HG03469 (cell line): ENCODE data around the gene FCHO2.

Source experiments
- ATAC-seq: cut with Tn5 transposase; IDR thresholded peaks from one replicate; pipeline ENCODE4 v1.9.1; 2021; ENCODE audit warnings: mild to moderate bottlenecking, moderate library complexity, moderate number of reproducible peaks; ENCODE audit not compliant: unreplicated experiment

FCHO2 gene

DNA sequence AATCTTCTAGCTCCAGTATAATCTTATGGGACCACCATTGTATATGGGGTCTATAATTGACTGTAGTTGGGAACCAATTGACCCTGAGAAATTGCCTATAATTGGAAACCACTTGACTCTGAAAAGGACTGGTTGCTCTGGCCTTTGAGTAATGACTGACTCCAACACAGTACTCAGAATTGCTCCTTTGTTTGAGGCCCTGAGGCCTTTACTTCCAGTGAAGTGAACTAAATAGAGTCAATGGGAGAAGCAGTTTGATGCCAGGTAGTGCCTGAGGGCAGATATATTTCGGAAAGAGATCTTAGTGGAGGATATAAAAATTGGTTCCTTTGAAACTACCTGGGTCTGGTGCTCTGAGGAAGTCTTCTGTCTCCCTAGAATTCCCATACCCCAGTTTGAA is 148.5 kb downstream of the FCHO2 start:
- no peak for ATAC-seq

- ATAC-seq = no peak
Observed at GRCh38 chr5:73106335-73106734, 150.5 kb downstream of the FCHO2 start.

DNA sequence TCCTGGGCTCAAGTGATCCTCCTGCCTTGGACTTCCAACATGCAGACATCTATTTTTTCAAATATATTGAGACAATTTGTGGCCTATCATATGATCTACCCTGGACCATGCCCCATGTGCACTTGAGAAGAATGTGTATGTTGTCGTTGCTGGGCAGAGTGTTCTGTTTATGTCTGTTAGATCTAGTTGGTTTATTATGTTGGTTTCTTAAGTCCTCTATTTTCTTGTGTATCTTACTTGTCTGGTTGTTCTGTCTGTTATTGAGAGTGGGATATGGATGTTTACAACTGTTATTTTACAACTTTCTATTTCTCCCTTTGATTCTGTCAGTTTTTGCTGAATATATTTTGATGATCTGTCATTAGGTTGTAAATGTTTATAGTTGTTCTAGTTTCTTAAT is 154.3 kb downstream of the FCHO2 start:
- ATAC-seq = no peak

- no peak for ATAC-seq
Observed at GRCh38 chr5:73111536-73111935, 155.7 kb downstream of the FCHO2 start.

DNA sequence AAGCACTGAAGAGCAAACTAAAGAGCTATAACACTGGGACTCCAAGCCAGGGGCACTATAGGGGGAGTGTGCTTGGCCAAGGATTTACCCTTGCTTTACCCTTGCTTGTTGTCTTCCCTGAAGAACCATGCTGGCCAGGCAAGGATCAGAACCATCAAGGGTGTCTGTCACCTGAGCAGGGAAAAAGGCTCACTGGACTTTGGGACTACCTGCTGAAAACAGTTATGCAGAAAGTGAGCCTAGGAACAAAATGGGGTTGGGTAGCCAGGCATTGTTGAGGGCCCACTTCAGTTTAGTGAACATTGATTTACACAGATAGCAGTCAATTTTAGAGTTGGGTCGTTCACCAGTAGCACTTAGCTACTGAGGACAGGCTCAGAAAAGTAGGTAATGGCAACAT is 156.5 kb downstream of the FCHO2 start:
- no peak for ATAC-seq

DNA sequence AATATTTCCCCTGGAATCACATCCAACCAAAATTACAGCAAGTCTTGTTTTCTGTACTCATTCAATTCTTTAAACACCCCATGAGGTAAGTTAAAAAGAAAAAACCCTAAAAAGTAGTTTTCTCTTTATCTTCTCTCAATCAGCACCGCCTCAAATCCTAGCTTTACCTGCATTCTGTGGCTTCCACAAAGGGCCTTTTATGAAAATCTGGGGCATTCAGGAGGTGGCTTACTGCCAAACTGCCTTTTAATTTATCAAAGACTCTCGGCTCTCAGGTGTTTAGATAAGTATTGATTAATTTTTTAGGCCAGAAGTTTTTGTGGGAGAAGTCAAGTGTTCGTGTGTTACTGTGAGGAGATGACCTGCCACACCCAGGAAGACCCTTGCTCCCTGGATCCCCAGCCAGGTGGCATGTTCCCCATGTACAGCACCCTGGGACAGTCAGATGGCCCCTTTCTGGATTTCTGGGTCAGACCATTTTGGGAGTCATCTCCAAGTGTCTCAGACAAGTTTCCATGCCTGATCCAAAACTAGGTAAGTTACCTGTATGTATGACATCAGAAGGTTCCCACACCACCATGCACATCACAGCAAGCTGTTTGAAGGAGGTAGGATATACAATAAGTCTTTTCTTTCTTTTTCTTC is 158.3 kb downstream of the FCHO2 start:
- ATAC-seq = no peak

GRCh38 chr5:73115399-73116051 is 159.7 kb downstream of the FCHO2 start:
- ATAC-seq = no peak

- ATAC-seq = no peak
Observed at GRCh38 chr5:73116506-73116905, 160.7 kb downstream of the FCHO2 start.

DNA sequence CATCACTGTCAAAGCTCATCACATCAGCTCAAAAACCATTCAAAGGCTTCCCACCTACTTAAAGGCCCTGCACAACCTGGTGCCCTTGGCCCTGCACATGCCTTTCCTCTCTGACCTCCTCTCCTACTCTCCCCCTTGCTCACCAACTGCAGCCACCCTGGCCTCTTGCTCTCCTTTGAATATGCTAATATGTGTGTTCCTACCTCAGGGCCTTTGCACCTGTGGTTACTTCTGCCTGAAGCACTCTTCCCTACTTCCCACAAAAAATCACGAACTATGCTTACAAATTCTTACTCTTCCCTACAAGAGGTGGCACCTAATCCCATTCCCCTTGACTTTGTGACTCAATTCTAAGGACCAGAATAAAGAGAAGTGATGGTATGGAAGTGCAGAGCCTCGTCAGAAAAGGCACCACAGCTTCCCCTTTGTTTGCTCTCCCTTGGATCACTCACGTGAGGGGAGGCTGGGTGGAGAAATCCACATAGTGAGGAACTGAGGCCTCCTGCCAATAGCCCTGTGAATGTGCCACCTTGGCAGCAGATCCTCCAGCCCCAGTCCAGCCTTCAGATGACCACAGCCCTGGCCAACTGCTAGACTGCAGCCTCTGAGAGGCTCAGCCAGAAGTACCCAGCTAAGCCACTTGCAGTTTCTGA is 161.4 kb downstream of the FCHO2 start:
- no peak for ATAC-seq

GRCh38 chr5:73118391-73118973 is 162.6 kb downstream of the FCHO2 start:
- ATAC-seq = no peak

DNA sequence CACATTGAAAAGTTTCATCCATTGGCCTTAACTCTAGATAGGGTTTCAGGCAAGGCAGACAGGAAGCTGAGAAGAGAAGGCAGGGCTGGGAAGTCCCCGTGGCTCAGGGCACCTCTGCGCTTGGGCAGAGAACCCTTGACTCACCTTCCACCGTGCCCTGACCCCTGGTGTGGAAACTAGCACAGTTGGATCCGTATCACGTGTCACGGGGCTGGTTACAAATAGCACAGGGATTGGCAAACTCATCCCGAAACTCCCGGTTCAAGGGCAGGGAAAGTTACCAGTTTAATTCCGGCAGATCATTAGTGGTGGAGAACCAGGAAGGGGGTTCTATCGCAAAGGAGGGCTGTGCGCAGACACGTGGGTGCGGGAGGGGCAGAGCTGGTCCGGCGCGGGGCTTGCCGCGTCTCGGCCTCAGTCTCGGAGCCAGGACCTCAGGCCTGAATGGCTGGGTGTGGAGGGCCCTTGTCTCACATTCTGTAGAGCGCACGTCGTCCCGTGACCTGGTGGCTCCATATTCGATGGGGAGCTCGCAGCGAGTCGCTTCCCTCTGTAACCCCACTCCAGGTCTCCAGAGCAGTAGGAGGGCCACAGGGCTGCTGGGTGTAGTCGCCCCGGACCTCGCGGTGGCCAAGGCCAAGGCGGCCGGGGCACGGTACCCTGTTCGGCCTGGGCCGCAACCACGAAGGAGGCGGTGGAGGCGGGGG is 163.8 kb downstream of the FCHO2 start:
- ATAC-seq = no peak

- ATAC-seq = no peak
Observed at GRCh38 chr5:73120222-73121118, 164.6 kb downstream of the FCHO2 start, which contains the start of gene TMEM171. Gene TMEM171 (plus strand): TSS chr5:73120575. CDS start chr5:73123374, 2,799 bp downstream.

GRCh38 chr5:73121119-73121463 is 165.2 kb downstream of the FCHO2 start:
- ATAC-seq = no peak

- no peak for ATAC-seq
Observed at GRCh38 chr5:73122875-73123810, 167.3 kb downstream of the FCHO2 start.

- ATAC-seq = no peak
Observed at GRCh38 chr5:73125289-73125688, 169.4 kb downstream of the FCHO2 start.

DNA sequence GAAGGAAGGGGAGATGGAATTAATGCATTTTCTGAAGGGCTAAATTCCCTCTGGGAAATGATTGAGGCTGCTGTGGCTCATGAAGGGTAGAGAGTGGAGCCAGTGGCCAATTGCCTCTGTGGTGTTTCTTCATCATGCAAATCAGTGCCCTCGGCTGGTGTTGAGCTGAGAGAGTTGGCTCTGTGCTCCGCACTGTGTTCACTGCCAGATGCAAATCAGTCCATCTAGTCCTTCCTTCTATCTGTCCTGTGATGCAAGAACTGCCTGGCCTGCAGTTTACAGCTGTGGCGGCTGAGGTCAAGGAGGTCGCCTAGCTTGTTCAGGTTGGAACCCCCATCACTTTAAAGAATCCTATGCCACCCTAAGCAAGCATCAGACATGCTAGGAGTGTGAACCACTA is 170.5 kb downstream of the FCHO2 start:
- no peak for ATAC-seq

GRCh38 chr5:73126957-73127356 is 171.1 kb downstream of the FCHO2 start:
- ATAC-seq = no peak

DNA sequence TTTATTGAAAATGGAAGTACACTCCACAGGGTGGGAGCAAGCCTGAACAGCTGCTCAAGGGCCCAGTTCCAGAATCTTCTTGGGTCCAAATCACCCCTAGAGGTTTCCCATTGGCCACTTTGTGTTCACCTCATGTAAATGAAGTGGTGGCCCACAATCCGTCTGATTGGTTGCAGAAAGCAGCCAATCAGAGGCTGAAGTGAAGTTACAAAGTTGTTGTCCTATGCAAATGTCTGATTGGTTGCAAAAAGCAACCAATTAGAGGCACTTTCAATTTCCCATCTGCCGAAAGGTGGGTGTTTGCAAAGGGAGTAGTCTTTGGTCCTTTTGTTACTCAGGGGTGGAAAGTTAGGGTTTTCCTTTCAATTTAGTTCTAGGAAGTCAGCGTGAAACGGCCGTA is 173.3 kb downstream of the FCHO2 start:
- ATAC-seq = no peak

DNA sequence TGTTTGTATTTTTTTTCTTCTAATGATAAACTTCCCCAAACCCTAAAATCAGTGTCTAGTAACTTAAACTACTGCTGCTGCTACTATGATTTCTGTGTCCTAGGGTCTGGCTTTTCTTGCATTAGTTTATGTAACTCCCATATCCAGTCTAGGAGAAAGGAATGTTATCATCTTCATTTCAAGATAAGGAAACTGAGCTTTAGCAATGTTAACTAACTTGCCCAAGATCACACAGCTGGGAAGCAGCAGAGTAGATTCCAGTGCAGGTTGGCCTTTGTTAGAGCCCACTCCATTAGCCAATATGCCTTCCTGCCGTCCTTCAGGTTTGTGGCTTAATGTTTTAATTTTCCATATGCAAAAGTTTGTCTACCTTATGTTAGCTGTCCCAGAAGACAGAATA is 175.0 kb downstream of the FCHO2 start:
- no peak for ATAC-seq
